ENCODE measurements around the gene APAF1. TPM values are rescaled to one million over a fixed set of nuclear protein-coding genes. Genes with fewer than 3 reads are reported as not detected.

The APAF1 gene
- total and polyA plus RNA-seq, 2 of the 13 experiments (the other 11 are each of a cell fraction or from before 2014, with no cell fraction given): 6.0 to 13.0 TPM

GRCh38 chr12:98645572-98646067, 530 bp downstream of the APAF1 start (continued):
- no peak for TF ChIP-seq ZBTB1 (CRISPR knock-in tag; IDR thresholded peaks at IDR 0.05; ENCODE audit: borderline replicate concordance)
- peak; percentile 28; the same call in 1 of the 2 replicates for TF ChIP-seq ZNF800 (CRISPR knock-in tag; IDR thresholded peaks at IDR 0.05)
- peak; percentile 73; the same call in 1 of the 2 replicates for TF ChIP-seq ZNF576 (CRISPR knock-in tag; IDR thresholded peaks at IDR 0.05)
- TF ChIP-seq SP4 (CRISPR knock-in tag; IDR thresholded peaks at IDR 0.05): no peak
- TF ChIP-seq ZNF136 (CRISPR knock-in tag; IDR thresholded peaks at IDR 0.05; ENCODE audit: low read depth): no peak
- 0 out of 2 replicates have a peak, but pooled peaks have one; percentile 19 for TF ChIP-seq ZBTB42 (CRISPR knock-in tag; IDR thresholded peaks at IDR 0.05)
- no peak for TF ChIP-seq ZFP82 (CRISPR knock-in tag; IDR thresholded peaks at IDR 0.05; ENCODE audit: borderline replicate concordance)
- TF ChIP-seq ZNF605 (CRISPR knock-in tag; IDR thresholded peaks at IDR 0.05): no peak
- 0 out of 2 replicates have a peak, but pooled peaks have one; percentile 32 for TF ChIP-seq ZBTB8A (CRISPR knock-in tag; IDR thresholded peaks at IDR 0.05; ENCODE audit: borderline replicate concordance, low read depth)
- no peak for TF ChIP-seq ZNF770 (CRISPR knock-in tag; IDR thresholded peaks at IDR 0.05)
- no peak for TF ChIP-seq SP5 (CRISPR knock-in tag; IDR thresholded peaks at IDR 0.05; ENCODE audit: borderline replicate concordance, low read depth)
- TF ChIP-seq SNAI1 (CRISPR knock-in tag; IDR thresholded peaks at IDR 0.05; ENCODE audit: borderline replicate concordance): 0 out of 2 replicates have a peak, but pooled peaks have one; percentile 31
- 0 out of 2 replicates have a peak, but pooled peaks have one; percentile 54 for TF ChIP-seq NRL (CRISPR knock-in tag; IDR thresholded peaks at IDR 0.05; ENCODE audit: borderline replicate concordance)
- TF ChIP-seq KMT2A (CRISPR knock-in tag; IDR thresholded peaks at IDR 0.05): 0 out of 2 replicates have a peak, but pooled peaks have one; percentile 1
- TF ChIP-seq CBX1 (IDR thresholded peaks at IDR 0.05; ENCODE audit: low read depth): peak; percentile 3
